IMR-90 (cell line): ENCODE results near the gene SDHD. TPM values are rescaled to one million over a fixed set of nuclear protein-coding genes. Genes with fewer than 3 reads are reported as not detected.

Experiments used
- ATAC-seq: fragments of 200-7000 bp; cut with Tn5 transposase; 2 replicates; pipeline ENCODE4 v1.9.1; 2020; ENCODE audit warnings: low read depth, mild to moderate bottlenecking, moderate library complexity
- BruUV-seq: library from RNA; stranded (reverse); fragments of 400-500 nt; replicated peaks from 2 replicates; lab custom pipeline; 2021; lab: Mats Ljungman, UMichigan
- CTCF ChIA-PET: fragments of 300-600 bp; formaldehyde crosslinking; extraction: SDS; loops from one replicate; lab custom pipeline; 2021; ENCODE audit warnings: antibody characterized with exemption; lab: Yijun Ruan, JAX
- POLR2A ChIA-PET: fragments of 300-600 bp; sonication (Branson Sonifier 250); formaldehyde crosslinking; loops from one replicate; lab custom pipeline; 2022; ENCODE audit warnings: antibody characterized with exemption; ENCODE audit not compliant: unreplicated experiment; lab: Charles Lee
- DNase-seq: peaks from one replicate; pipeline ENCODE4 v3.0.0; 2013
- H2AFZ ChIP-seq: replicated peaks from 2 replicates; pipeline ENCODE3; 2013; ENCODE audit warnings: low read length, mild to moderate bottlenecking; ENCODE audit not compliant: poor library complexity
- H2AK5ac ChIP-seq: 2 replicates; pipeline ENCODE4 v1.6.1; 2013; ENCODE audit warnings: low read depth, low read length, inconsistent platforms
- H2AK9ac ChIP-seq: replicated peaks from 2 replicates; pipeline ENCODE3; 2013; ENCODE audit warnings: mild to moderate bottlenecking, low read depth, low read length, moderate library complexity; ENCODE audit not compliant: poor library complexity
- H2BK120ac ChIP-seq: 2 replicates; pipeline ENCODE4 v1.6.1; 2013; ENCODE audit warnings: low read depth, low read length, inconsistent platforms
- H2BK15ac ChIP-seq: 3 replicates; pipeline ENCODE4 v1.6.1; 2013; ENCODE audit warnings: low read depth, low read length, inconsistent platforms
- H2BK20ac ChIP-seq: 2 replicates; pipeline ENCODE4 v1.6.1; 2013; ENCODE audit warnings: low read depth, mild to moderate bottlenecking, inconsistent platforms, low read length, moderate library complexity
- H2BK5ac ChIP-seq: 2 replicates; pipeline ENCODE4 v1.6.1; 2013; ENCODE audit warnings: mild to moderate bottlenecking, low read depth, low read length, inconsistent platforms; ENCODE audit not compliant: poor library complexity, severe bottlenecking
- H3K14ac ChIP-seq: replicated peaks from 2 replicates; pipeline ENCODE4 v1.6.1; 2013; ENCODE audit warnings: low read depth, low read length, inconsistent platforms
- H3K18ac ChIP-seq: 2 replicates; pipeline ENCODE4 v1.6.1; 2013; ENCODE audit warnings: low read depth, low read length, control low read depth
- H3K23ac ChIP-seq: 2 replicates; pipeline ENCODE4 v1.6.1; 2013; ENCODE audit warnings: low read depth, low read length, inconsistent platforms
- H3K27ac ChIP-seq: 2 replicates; pipeline ENCODE4 v1.5.1; 2013; ENCODE audit warnings: mild to moderate bottlenecking, control low read depth, low read length; ENCODE audit not compliant: insufficient read depth
- H3K27me3 ChIP-seq: 2 replicates; pipeline ENCODE4 v1.6.1; 2013; ENCODE audit warnings: low read length; ENCODE audit not compliant: control insufficient read depth, insufficient read depth
- H3K36me3 ChIP-seq: 2 replicates; pipeline ENCODE4 v1.6.1; 2013; ENCODE audit warnings: low read length, mixed read lengths; ENCODE audit not compliant: control insufficient read depth, insufficient read depth
- H3K4ac ChIP-seq: 2 replicates; pipeline ENCODE4 v1.6.1; 2013; ENCODE audit warnings: low read depth, low read length, inconsistent platforms
- H3K4me1 ChIP-seq: 2 replicates; pipeline ENCODE4 v1.6.1; 2013; ENCODE audit warnings: low read length, mixed read lengths; ENCODE audit not compliant: control insufficient read depth, insufficient read depth
- H3K4me2 ChIP-seq: 2 replicates; pipeline ENCODE4 v1.6.1; 2013; ENCODE audit warnings: low read depth, mild to moderate bottlenecking, control low read depth, low read length, moderate library complexity
- H3K4me3 ChIP-seq: 2 replicates; pipeline ENCODE4 v1.5.1; 2013; ENCODE audit warnings: low read depth, mild to moderate bottlenecking, control low read depth, low read length, moderate library complexity; ENCODE audit not compliant: insufficient read depth
- H3K56ac ChIP-seq: 2 replicates; pipeline ENCODE4 v1.6.1; 2013; ENCODE audit warnings: low read length, inconsistent platforms; ENCODE audit not compliant: insufficient read depth; ENCODE audit errors: extremely low read depth
- H3K79me1 ChIP-seq, 2 experiments: 2 replicates each; pipeline ENCODE4 v1.6.1; 2013; ENCODE audit warnings: low read length in 2 of 2, inconsistent platforms in 1 of 2, low read depth in 1 of 2
- H3K9ac ChIP-seq: 2 replicates; pipeline ENCODE4 v1.6.1; 2013; ENCODE audit warnings: low read depth, low read length, control low read depth
- H3K9me1 ChIP-seq: 2 replicates; pipeline ENCODE4 v1.6.1; 2013; ENCODE audit warnings: low read length, inconsistent platforms; ENCODE audit not compliant: insufficient read depth
- H3K9me3 ChIP-seq: 2 replicates; pipeline ENCODE4 v1.6.1; 2013; ENCODE audit warnings: low read length; ENCODE audit not compliant: control insufficient read depth, insufficient read depth
- H4K20me1 ChIP-seq: 2 replicates; pipeline ENCODE4 v1.6.1; 2013; ENCODE audit warnings: low read length, inconsistent platforms; ENCODE audit not compliant: insufficient read depth
- H4K5ac ChIP-seq: 2 replicates; pipeline ENCODE4 v1.6.1; 2013; ENCODE audit warnings: mild to moderate bottlenecking, low read depth, low read length, control low read depth
- H4K8ac ChIP-seq, 2 experiments: 2 replicates each; pipeline ENCODE4 v1.6.1; 2013; ENCODE audit warnings: low read depth in 2 of 2, low read length in 2 of 2, control low read depth in 1 of 2, inconsistent platforms in 1 of 2
- H4K91ac ChIP-seq: 2 replicates; pipeline ENCODE4 v1.6.1; 2013; ENCODE audit warnings: low read depth, low read length, inconsistent platforms; ENCODE audit not compliant: insufficient read depth
- CEBPB ChIP-seq: IDR thresholded peaks from 2 replicates; pipeline ENCODE4 v1.6.1; 2012; ENCODE audit warnings: low read depth, low read length, improper control_type of control experiment
- MAFK ChIP-seq: IDR thresholded peaks from 2 replicates; pipeline ENCODE4 v1.6.1; 2012; ENCODE audit warnings: low read depth, low read length, improper control_type of control experiment
- RAD21 ChIP-seq: IDR thresholded peaks from 2 replicates; pipeline ENCODE4 v1.6.1; 2012; ENCODE audit warnings: low read length, improper control_type of control experiment
- SMC3 ChIP-seq: fragments of 150-350 bp; IDR thresholded peaks from 2 replicates; pipeline ENCODE4 v1.6.1; 2016; ENCODE audit warnings: low read depth, mild to moderate bottlenecking, antibody characterized with exemption, low read length, moderate library complexity
- WGBS, 2 experiments: methylation state at CpG; one replicate each; pipeline versions ENCODE4 v1.1.5 to v1.1.7; 2013; ENCODE audit warnings: missing lambda C conversion rate in 2 of 2; ENCODE audit not compliant: insufficient read length in 1 of 2; ENCODE audit errors: extremely low coverage in 2 of 2; 5-methylcytosine and 5-hydroxymethylcytosine counted together
- dilution Hi-C: fragments of 300-500 bp; cut with HindIII; formaldehyde crosslinking; loops from one replicate; pipeline ENCODE4 v1.14.3; 2018; ENCODE audit warnings: low sequenced_read_pairs; ENCODE audit not compliant: unreplicated experiment
- in situ Hi-C: fragments of 300-500 bp; cut with MboI; formaldehyde crosslinking; loops from 3 replicates; pipeline ENCODE4 v1.14.3; 2019; ENCODE audit warnings: low sequenced_read_pairs, inconsistent platforms, mixed read lengths
- intact Hi-C: fragments of 100-400 bp; cut with micrococcal nuclease; formaldehyde crosslinking; loops from 2 replicates; pipeline ENCODE4 v1.10.0; 2022
- polyA plus RNA-seq, 3 experiments: library from polyadenylated mRNA; depleted of rRNA; stranded (reverse); fragments of >200 nt; gene quantifications; 2 replicates each; pipeline ENCODE4 v1.2.3, GENCODE V29; 2012; ENCODE audit warnings: low replicate concordance in 1 of 3
- total RNA-seq: library from RNA; depleted of rRNA; stranded (reverse); fragments of >200 nt; gene quantifications from 2 replicates; pipeline ENCODE4 v1.2.3, GENCODE V29; 2012

The SDHD gene
- total and polyA plus RNA-seq, 2 of the 4 experiments (the other 2 are of a cell fraction) = 83.2 to 166 TPM

DNA sequence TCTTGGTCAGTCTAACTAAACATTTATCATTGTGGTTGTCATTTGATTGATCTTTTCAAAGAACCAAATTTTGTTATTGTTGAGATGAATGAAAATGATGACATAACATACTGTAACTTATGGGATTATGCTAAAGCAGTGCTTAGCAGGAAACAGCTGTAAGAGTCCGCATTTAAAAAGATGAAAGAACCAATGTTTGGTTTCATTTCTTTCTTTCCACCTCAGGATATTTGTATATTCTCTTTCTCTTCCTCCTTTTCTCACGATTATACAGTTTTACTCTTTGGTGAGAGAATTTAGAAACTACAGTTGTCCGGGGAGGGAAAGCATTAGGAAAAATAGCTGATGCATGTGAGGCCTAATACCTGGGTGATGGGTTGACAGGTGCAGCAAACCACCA lies 36.0 kb upstream of the SDHD start:
- Histone ChIP-seq H4K8ac (no peak overlapping the region), H3K27ac (no peak overlapping the region), H3K27me3 (no peaks in the 10 kb centered on the region), H3K79me1 (peaks cover 0 to 13% of the 10 kb centered on the region in 2 experiments; a peak in 3 of 4 replicates), H3K36me3 (peaks cover 19% of the 10 kb centered on the region), H4K5ac (no peak overlapping the region), H3K56ac (no peak overlapping the region), H2AFZ (no peak overlapping the region), H2AK9ac (no peak overlapping the region), H2BK5ac (no peak overlapping the region), H2BK120ac (no peak overlapping the region), H4K91ac (no peak overlapping the region), H3K4me1 (peaks cover 5% of the 10 kb centered on the region; the same call in 1 of the 2 replicates), H2BK20ac (no peak overlapping the region), H3K23ac (no peak overlapping the region), H3K14ac (no peak overlapping the region), H3K4me2 (no peak overlapping the region), H3K9me1 (0 out of 2 replicates have a peak, but pooled peaks cover 3% of the 10 kb centered on the region), H3K18ac (no peak overlapping the region), H4K20me1 (peaks cover 3% of the 10 kb centered on the region; the same call in 1 of the 2 replicates), H3K9me3 (no peaks in the 10 kb centered on the region), H2BK15ac (no peak overlapping the region), H2AK5ac (no peak overlapping the region), H3K9ac (no peak overlapping the region), H3K4me3 (no peak overlapping the region), H3K4ac (no peak overlapping the region)
- ATAC-seq (no peak), DNase-seq (no peak)
- TF ChIP-seq RAD21 = no peak
- no peak for TF ChIP-seq CEBPB
- TF ChIP-seq SMC3 = no peak
- TF ChIP-seq MAFK = no peak
- CTCF ChIA-PET = no interaction called here
- POLR2A ChIA-PET = no interaction called here
- intact Hi-C loops (no loop called here), in situ Hi-C loops (no loop called here), dilution Hi-C loops (no loop called here)
- no TSS peak for BruUV-seq
- WGBS, 2 experiments = no CpG with 5 or more reads among the region's 3 CpGs
